Keratinocyte (primary cell): Measurements from ENCODE around the gene SECTM1. TPM values are rescaled to one million over a fixed set of nuclear protein-coding genes. Genes with fewer than 3 reads are reported as not detected.

Experiments
- DNase-seq: peaks from one replicate; pipeline ENCODE4 v3.0.0-alpha.2; 2011; ENCODE audit warnings: low read depth, missing footprints, low spot score
- FAIRE-seq: peaks from 2 replicates; lab custom pipeline; 2011; peaks lifted over from hg19 to GRCh38; lab: Jason Lieb, UNC
- H2AFZ ChIP-seq: 2 replicates; pipeline ENCODE4 v1.6.0; 2012; ENCODE audit warnings: low read length, control low read depth, inconsistent platforms; ENCODE audit not compliant: control insufficient read depth
- H3K27ac ChIP-seq: 2 replicates; pipeline ENCODE4 v1.5.1; 2011; ENCODE audit warnings: low read length; ENCODE audit not compliant: control insufficient read depth, insufficient read depth
- H3K27me3 ChIP-seq: 3 replicates; pipeline ENCODE4 v1.6.0; 2011; ENCODE audit warnings: low read length; ENCODE audit not compliant: control insufficient read depth, insufficient read depth; ENCODE audit errors: extremely low read depth
- H3K36me3 ChIP-seq, 2 experiments: 2 replicates in 1 of 2; 3 replicates in 1 of 2; pipeline ENCODE4 v1.5.1; 2011; ENCODE audit warnings: low read length in 2 of 2, mild to moderate bottlenecking in 1 of 2; ENCODE audit not compliant: control insufficient read depth in 2 of 2, insufficient read depth in 2 of 2; ENCODE audit errors: extremely low read depth in 1 of 2
- H3K4me1 ChIP-seq: 3 replicates; pipeline ENCODE4 v1.5.1; 2011; ENCODE audit warnings: low read length; ENCODE audit not compliant: control insufficient read depth, insufficient read depth; ENCODE audit errors: extremely low read depth
- H3K4me2 ChIP-seq: 3 replicates; pipeline ENCODE4 v1.6.0; 2011; ENCODE audit warnings: low read depth, low read length; ENCODE audit not compliant: control insufficient read depth, insufficient read depth; ENCODE audit errors: extremely low read depth
- H3K4me3 ChIP-seq, 3 experiments: fragments of 200-600 bp in 1 of 3; sonication (generic) in 1 of 3; 2 replicates in 2 of 3; 3 replicates in 1 of 3; pipeline ENCODE4 v1.5.1; 2011 to 2016; ENCODE audit warnings: low read length in 3 of 3, mild to moderate bottlenecking in 3 of 3, control low read depth in 2 of 3, inconsistent platforms in 1 of 3, low read depth in 1 of 3, mixed read lengths in 1 of 3, mixed run types in 1 of 3, moderate library complexity in 1 of 3; ENCODE audit not compliant: control insufficient read depth in 2 of 3, insufficient read depth in 2 of 3; ENCODE audit errors: extremely low read depth in 1 of 3
- H3K79me2 ChIP-seq: 2 replicates; pipeline ENCODE4 v1.6.0; 2012; ENCODE audit warnings: low read length; ENCODE audit not compliant: control insufficient read depth, insufficient read depth
- H3K9ac ChIP-seq: 3 replicates; pipeline ENCODE4 v1.6.0; 2011; ENCODE audit warnings: low read length; ENCODE audit not compliant: control insufficient read depth, insufficient read depth; ENCODE audit errors: extremely low read depth
- H3K9me1 ChIP-seq: 3 replicates; pipeline ENCODE4 v1.6.0; 2011; ENCODE audit warnings: low read length; ENCODE audit not compliant: control insufficient read depth, insufficient read depth; ENCODE audit errors: extremely low read depth
- H3K9me3 ChIP-seq: 2 replicates; pipeline ENCODE4 v1.5.1; 2012; ENCODE audit warnings: low read depth, low read length; ENCODE audit not compliant: control insufficient read depth
- H4K20me1 ChIP-seq: 3 replicates; pipeline ENCODE4 v1.6.0; 2011; ENCODE audit warnings: low read length; ENCODE audit not compliant: control insufficient read depth, insufficient read depth; ENCODE audit errors: extremely low read depth
- EZH2 ChIP-seq: IDR thresholded peaks from one replicate; pipeline ENCODE4 v1.6.1; 2012; ENCODE audit warnings: inconsistent platforms, mild to moderate bottlenecking, low read length, moderate library complexity
- dilution Hi-C: fragments of 300-500 bp; cut with MboI; formaldehyde crosslinking; loops from one replicate; pipeline ENCODE4 v1.7.0; 2020; ENCODE audit warnings: low sequenced_read_pairs; ENCODE audit not compliant: extremely low pct_ligation_motif_present
- polyA plus RNA-seq, 5 experiments: library from polyadenylated mRNA; depleted of rRNA in 3 of 5; stranded (reverse) in 3 of 5; stranded (forward) in 1 of 5; unstranded in 1 of 5; fragments of >200 nt; gene quantifications; 1 replicate in 1 of 5; 2 replicates in 3 of 5; 3 replicates in 1 of 5; pipeline versions ENCODE4 v1.2.1 to v1.2.3, GENCODE V29; 2011 to 2012; ENCODE audit warnings: missing spikeins in 2 of 5, low read depth in 1 of 5, low replicate concordance in 1 of 5
- TF ChIP-seq, protein P1 (sequence below), 3 experiments: IDR thresholded peaks in 1 of 3; conservative IDR thresholded peaks in 1 of 3; optimal IDR thresholded peaks in 1 of 3; 2 replicates in 2 of 3; 3 replicates in 1 of 3; pipeline versions ENCODE3 to v1.5.1; 2011; ENCODE audit warnings: low read length in 3 of 3, mild to moderate bottlenecking in 3 of 3, moderate library complexity in 2 of 3, control low read depth in 1 of 3, inconsistent platforms in 1 of 3; ENCODE audit not compliant: insufficient read depth in 2 of 3; ENCODE audit errors: extremely low read depth in 1 of 3

Gene SECTM1
- polyA plus RNA-seq, 1 donor (not counting 4 experiments of a cell fraction or from before 2014, with no cell fraction given), result 2.0 TPM

DNA sequence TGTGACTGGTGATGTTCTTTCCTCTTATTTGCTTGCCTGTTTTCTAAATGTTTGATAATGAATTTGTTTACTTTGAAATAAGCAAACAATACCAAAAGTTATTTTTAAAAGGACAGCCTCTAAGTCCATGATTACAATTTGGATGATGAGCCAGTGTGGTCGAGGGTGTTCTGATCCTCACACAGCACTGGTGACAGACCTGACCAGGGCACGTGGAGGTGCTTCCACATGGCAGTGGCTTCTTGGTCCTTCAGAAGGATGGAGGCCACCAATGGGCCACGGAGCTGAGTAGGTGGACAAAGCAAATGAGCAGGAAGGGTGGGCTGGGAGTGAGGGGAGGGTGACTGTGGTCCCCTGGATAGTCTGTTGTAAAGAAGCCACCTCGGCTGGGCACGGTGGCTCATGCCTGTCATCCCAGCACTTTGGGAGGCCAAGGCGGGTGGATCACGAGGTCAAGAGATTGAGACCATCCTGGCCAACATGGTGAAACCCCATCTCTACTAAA lies 21.3 kb upstream of the SECTM1 start:
- H3K9me3 ChIP-seq, result no peaks in the 10 kb centered on the region
- peaks cover 4% of the 10 kb centered on the region for H4K20me1 ChIP-seq
- no peaks in the 10 kb centered on the region for H3K9me1 ChIP-seq
- DNase-seq, result no peak
- H3K9ac ChIP-seq, result no peak overlapping the region
- no peak overlapping the region for H3K4me3 ChIP-seq
- no peaks in the 10 kb centered on the region for H3K79me2 ChIP-seq
- no peaks in the 10 kb centered on the region for H3K36me3 ChIP-seq
- peaks cover 17% of the 10 kb centered on the region for H3K27me3 ChIP-seq
- no peak for TF ChIP-seq EZH2
- TF ChIP-seq, protein P1, sequence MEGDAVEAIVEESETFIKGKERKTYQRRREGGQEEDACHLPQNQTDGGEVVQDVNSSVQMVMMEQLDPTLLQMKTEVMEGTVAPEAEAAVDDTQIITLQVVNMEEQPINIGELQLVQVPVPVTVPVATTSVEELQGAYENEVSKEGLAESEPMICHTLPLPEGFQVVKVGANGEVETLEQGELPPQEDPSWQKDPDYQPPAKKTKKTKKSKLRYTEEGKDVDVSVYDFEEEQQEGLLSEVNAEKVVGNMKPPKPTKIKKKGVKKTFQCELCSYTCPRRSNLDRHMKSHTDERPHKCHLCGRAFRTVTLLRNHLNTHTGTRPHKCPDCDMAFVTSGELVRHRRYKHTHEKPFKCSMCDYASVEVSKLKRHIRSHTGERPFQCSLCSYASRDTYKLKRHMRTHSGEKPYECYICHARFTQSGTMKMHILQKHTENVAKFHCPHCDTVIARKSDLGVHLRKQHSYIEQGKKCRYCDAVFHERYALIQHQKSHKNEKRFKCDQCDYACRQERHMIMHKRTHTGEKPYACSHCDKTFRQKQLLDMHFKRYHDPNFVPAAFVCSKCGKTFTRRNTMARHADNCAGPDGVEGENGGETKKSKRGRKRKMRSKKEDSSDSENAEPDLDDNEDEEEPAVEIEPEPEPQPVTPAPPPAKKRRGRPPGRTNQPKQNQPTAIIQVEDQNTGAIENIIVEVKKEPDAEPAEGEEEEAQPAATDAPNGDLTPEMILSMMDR (optimal IDR thresholded peaks at IDR 0.05 in 1 of 3, IDR thresholded peaks at IDR 0.05 in 1 of 3, conservative IDR thresholded peaks at IDR 0.05 in 1 of 3; ENCODE audit: extremely low read depth in 1 of 3, insufficient read depth in 2 of 3, low read length in 3 of 3), result no peak
- FAIRE-seq, result no peak
- dilution Hi-C loops, result no loop called here
- no peak overlapping the region for H3K4me2 ChIP-seq
- no peak overlapping the region for H2AFZ ChIP-seq
- peaks cover 14% of the 10 kb centered on the region for H3K4me1 ChIP-seq
- H3K27ac ChIP-seq, result no peak overlapping the region

DNA sequence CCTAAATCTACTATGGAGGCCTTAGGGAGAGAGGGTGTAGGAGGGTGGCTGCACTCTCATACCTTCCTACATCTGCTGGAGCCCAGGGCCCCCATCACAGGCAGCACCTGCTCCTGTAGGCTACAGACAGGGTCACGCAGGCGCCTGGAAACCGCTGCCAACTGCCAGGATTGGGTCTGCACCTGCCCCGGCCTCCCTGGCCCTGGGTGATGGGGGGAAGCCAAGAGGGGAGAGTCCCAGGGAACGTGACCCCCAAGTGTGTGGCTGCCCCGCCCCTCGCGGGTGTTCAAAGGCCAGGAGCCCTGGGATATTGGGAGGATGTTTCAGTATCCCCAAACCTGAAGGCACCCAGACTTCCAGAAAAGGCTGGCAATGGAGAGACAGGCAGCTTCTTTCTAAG lies 19.9 kb upstream of the SECTM1 start:
- DNase-seq, result no peak
- Histone ChIP-seq H3K9ac (no peak overlapping the region), H3K9me3 (no peaks in the 10 kb centered on the region), H3K9me1 (no peaks in the 10 kb centered on the region), H3K27me3 (peaks cover 14% of the 10 kb centered on the region), H2AFZ (no peak overlapping the region), H3K4me1 (peaks cover 14% of the 10 kb centered on the region), H4K20me1 (peaks cover 4% of the 10 kb centered on the region), H3K4me2 (no peak overlapping the region), H3K36me3 (no peaks in the 10 kb centered on the region), H3K27ac (no peak overlapping the region), H3K79me2 (no peaks in the 10 kb centered on the region), H3K4me3 (no peak overlapping the region)
- dilution Hi-C loops, result no loop called here
- TF ChIP-seq, protein P1 (optimal IDR thresholded peaks at IDR 0.05 in 1 of 3, IDR thresholded peaks at IDR 0.05 in 1 of 3, conservative IDR thresholded peaks at IDR 0.05 in 1 of 3; ENCODE audit: extremely low read depth in 1 of 3, insufficient read depth in 2 of 3, low read length in 3 of 3), result no peak
- TF ChIP-seq EZH2, result no peak
- no peak for FAIRE-seq
